HG03159 (cell line): ENCODE data around the gene SPDYE18.
"Not testable (repeated sequence)": the region's sequence is repeated elsewhere in the genome, so short reads cannot be mapped to it uniquely, and the experiment has no call there.

Source experiments
- ATAC-seq: cut with Tn5 transposase; IDR thresholded peaks from one replicate; pipeline ENCODE4 v1.9.1; 2021; ENCODE audit warnings: mild to moderate bottlenecking, moderate library complexity; ENCODE audit not compliant: unreplicated experiment

Gene SPDYE18

DNA sequence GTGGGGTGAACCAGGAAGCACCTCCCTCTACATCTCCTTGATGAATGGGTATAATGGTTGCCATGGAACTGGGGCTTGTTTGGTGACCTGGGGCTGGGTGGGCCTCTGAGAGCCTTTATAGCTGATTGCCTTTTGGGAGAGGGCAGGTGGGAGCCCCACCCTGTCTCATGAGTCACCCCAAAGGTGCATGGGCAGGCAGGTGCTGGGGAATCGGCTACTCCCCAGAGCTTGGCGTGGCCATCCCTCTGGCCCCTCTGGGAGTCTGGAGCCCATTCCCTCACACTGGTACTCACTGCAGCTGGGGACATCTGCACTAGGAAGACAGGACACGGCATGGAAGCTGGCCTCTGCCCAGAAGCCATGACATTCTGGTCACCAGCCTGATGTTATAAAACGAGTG lies at the start of gene SPDYE18:
Gene SPDYE18 (minus strand): TSS at position 2 of the 400 bp plus-strand sequence. CDS start 2,046 bp downstream, outside the sequence.
- ATAC-seq: not testable (repeated sequence)

- ATAC-seq: not testable (repeated sequence)
Measured at GRCh38 chr7:77108362-77108761, 46.0 kb upstream of the SPDYE18 start.

DNA sequence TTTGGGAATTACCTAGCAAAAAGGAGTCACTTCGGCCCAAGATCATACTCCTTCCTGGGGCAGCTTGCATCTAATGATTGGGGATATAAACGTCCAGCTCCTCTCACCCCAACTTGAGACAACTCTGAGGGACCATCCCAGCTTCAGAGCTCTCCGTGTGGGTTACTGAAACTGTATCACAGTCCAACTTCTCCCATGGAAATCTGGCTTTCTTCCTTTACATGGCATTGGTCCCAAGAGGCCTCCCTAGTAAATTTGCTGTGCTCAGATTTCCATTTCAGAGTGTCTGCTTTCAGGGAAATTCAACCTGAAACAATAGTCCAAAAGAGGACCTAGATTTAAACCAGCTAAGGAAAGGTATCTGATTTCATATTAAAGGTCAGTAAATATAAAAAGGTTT lies 45.3 kb upstream of the SPDYE18 start:
- not testable (repeated sequence) for ATAC-seq

DNA sequence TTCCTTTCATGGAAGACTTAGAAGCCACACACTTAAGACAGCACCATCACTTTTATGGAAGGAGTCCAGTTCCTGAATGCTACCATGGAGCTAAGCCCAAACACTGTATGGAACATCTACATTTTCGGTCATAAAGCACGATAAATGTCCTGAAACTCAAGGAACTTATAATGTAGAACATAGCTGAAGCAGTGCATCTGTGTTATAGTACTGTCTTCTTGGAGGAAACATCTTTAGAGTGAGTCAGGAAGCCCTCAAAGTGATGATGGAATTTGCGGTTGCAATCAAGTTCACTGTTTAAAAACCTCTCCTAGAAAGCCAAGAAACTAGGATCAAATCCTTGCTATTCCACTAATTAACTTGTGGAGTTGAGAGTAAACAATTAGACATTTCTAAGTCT lies 43.5 kb upstream of the SPDYE18 start:
- not testable (repeated sequence) for ATAC-seq

- not testable (repeated sequence) for ATAC-seq
Measured at GRCh38 chr7:77102671-77103070, 40.3 kb upstream of the SPDYE18 start.

GRCh38 chr7:77101187-77101586 lies 38.8 kb upstream of the SPDYE18 start:
- not testable (repeated sequence) for ATAC-seq

GRCh38 chr7:77100501-77100900 lies 38.1 kb upstream of the SPDYE18 start:
- not testable (repeated sequence) for ATAC-seq

DNA sequence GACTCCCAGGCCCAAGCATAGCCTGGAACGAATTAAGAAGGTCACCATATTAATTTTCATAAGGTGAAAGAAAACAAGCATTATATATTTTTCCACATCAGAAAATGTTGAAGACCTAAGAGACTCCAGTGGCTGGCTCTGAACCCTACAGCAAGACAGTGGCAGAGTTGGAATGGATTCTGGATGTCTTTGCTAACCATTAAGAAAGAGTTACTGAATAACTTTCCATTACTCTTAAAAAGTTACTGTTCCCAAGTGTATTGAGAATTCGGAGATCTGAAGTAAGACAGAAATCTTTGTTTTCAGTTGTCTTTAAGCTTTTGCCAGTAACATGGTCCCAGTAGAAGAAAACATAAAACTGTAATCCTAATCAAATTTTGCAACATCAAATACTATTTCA lies 29.9 kb upstream of the SPDYE18 start:
- ATAC-seq: not testable (repeated sequence)

- not testable (repeated sequence) for ATAC-seq
Measured at GRCh38 chr7:77082192-77082591, 19.8 kb upstream of the SPDYE18 start.

GRCh38 chr7:77080236-77080635 lies 17.9 kb upstream of the SPDYE18 start:
- ATAC-seq: not testable (repeated sequence)

DNA sequence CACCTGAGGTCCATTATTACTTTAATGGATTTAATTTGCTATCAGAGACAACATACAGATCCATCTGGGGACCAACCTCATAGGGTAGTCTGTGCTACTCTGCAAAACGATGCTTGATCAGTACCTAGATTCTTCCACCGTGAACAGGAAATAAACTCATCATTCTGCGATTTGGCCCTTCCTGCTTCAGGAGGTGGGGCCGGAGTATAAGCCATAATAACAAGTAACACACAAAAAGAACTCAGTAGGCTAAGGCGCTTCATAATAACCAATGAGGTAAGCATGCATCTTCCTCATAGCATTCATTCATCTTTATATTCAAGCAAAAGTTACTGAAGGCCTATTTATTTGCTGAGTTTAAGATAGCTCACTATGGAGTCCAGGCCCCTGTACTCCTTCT lies 17.3 kb upstream of the SPDYE18 start:
- ATAC-seq: not testable (repeated sequence)

GRCh38 chr7:77079112-77079511 lies 16.8 kb upstream of the SPDYE18 start:
- ATAC-seq: not testable (repeated sequence)

DNA sequence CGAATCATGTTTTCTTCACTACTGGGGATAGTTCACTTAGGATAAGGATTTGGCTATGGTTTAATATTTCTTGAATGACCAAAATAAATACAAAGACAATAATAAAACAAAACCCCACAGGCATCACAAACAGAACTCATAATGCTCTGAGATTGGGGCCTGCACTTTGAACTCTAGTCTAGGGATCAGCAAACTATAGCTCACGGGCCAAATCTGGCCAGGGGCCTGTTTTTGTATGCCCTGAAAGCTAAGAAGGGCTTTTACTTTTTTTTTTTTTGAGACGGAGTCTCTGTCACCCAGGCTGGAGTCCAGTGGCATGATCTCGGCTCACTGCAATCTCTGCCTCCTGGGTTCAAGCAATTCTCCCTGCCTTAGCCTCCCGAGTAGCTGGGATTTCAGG lies 14.7 kb upstream of the SPDYE18 start:
- not testable (repeated sequence) for ATAC-seq

GRCh38 chr7:77074786-77075396 lies 12.5 kb upstream of the SPDYE18 start:
- ATAC-seq: not testable (repeated sequence)

DNA sequence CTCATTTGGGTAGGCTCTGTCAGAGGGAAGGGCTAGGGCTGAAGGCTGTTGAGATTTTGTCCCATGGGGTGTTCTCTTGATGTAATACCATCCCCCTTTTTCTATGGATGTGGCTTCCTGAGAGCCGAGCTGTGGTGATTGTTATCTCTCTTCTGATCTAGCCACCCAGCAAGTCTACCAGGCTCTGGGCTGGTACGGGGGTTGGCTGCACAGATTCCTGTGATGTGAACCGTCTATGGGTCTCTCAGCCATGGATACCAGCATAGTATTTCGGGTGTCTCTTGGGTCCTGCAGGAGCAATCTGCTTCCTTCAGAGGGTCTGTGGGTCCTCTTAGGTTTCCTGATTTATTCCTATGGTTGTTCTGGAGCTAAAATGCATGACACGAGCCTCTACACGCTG lies 8.8 kb upstream of the SPDYE18 start:
- ATAC-seq: not testable (repeated sequence)

DNA sequence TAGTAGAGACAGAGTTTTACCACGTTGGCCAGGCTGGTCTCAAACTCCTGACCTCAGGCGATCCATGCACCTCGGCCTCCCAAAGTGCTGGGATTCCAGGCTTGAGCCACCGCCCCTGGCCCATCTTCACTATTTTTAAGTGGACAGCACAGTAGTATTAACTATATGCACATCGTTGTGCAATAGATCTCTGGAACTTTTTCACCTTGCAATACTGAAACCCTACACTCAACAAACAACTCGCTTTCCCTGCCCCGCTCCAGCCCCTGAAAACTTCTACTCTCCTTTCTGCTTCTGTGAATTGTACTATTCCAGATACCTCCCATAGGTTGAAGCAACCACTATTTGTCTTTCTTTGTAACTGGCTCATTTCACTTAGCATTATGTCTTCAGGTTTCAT lies 3.5 kb upstream of the SPDYE18 start:
- ATAC-seq: not testable (repeated sequence)

GRCh38 chr7:77063732-77064131 lies 1.4 kb upstream of the SPDYE18 start:
- ATAC-seq: not testable (repeated sequence)

DNA sequence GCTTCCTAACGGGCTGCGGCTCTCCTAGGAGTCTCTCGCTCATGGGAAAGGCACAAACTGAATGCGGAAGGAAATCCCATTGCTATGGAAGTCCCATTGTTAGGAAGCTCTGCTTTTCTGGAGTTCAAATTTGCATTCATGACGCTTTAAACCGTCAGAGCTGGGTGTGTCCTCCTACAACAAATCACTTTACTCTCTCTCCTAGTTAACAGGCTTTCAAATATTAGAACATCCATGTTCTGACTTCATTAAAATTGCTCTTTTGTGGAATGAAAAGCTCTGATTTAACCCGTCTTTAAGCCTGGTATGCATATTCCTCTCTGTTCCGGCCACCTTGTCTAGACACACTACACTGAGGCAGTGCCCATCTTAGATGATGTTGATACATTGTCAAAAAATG lies 30.1 kb downstream of the SPDYE18 start, which contains the start of gene SPDYE17:
Gene SPDYE17 (minus strand): TSS at position 101 of the 400 bp plus-strand sequence. CDS start 1,791 bp downstream, outside the sequence.
- ATAC-seq: not testable (repeated sequence)

- not testable (repeated sequence) for ATAC-seq
Measured at GRCh38 chr7:77026349-77026748, 36.0 kb downstream of the SPDYE18 start.

DNA sequence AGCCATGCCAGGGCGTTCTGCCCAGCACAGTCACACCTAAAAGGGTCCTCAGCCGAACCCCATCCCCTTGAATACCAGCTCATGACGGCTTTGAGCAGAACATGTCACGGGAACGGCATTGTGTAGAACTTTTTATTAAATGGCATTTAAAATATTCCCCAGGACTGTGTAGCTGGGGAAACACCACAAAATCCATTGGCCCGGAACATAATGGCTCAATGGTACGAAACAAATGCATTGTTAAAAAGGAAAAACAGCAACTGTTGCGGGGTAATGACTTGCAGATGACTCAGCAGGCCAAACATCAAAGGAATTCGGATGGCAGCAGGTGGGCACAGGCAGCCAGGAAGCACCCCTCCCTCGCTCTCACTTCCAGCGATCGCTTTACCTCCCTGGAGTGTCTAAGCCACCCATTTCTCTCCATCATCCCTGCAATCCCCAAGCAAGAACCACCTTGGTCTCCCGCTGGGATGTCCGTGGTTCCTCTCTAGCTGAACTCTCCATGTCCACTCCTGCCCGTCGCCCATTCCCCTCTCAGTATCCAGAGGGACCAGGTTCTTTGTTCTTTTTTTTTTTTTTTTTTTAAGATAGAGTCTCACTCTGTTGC lies 52.2 kb downstream of the SPDYE18 start:
- ATAC-seq: not testable (repeated sequence)

DNA sequence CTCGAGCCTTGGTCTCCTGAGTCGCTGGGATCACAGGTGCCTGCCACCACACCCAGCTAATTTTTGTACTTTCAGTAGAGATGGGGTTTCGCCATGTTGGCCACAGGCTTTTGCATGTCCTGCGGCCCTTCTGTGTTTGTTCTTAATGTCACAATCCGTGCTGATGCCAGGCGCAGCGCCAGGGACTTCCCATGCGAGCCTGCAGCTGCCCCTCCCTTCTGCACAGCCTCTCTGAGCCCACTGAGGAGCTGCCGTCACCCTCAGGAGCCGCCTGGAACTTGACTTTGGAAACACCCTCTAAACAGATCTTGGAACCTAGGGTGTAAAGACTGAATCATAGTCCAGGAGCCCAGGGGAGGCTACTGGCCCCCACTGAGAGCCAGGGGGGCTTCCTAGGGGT lies 54.4 kb downstream of the SPDYE18 start:
- not testable (repeated sequence) for ATAC-seq
